CD8-positive, alpha-beta memory T cell (primary cell): ENCODE results near the gene YY1. TPM values are rescaled to one million over a fixed set of nuclear protein-coding genes. Genes with fewer than 3 reads are reported as not detected.

ENCODE experiments used
- polyA plus RNA-seq: library from polyadenylated mRNA; unstranded; fragments of 300-500 nt; fragmentation: Illumina TruSeq; gene quantifications from one replicate; pipeline ENCODE4 v1.2.3, GENCODE V29; 2021
- total RNA-seq, 2 experiments: library from RNA; stranded (reverse); gene quantifications; one replicate each; pipeline ENCODE4 v1.2.3, GENCODE V29; 2021

The YY1 gene
- total and polyA plus RNA-seq, 3 experiments from 2014 or later: 24.2 to 116 (median 109) TPM

Other genes with a start within 250 kb of the YY1 start
- gene EVL, start 173.7 kb upstream of the YY1 start, total RNA-seq: 100 to 1,000 TPM; 218 to 228 TPM
- 129 TPM for gene EVL, start 173.7 kb upstream of the YY1 start, polyA plus RNA-seq
- gene DEGS2, start 79.5 kb upstream of the YY1 start, total RNA-seq: under 1 TPM; 0.35 to 0.42 TPM
- gene DEGS2, start 79.5 kb upstream of the YY1 start, polyA plus RNA-seq: 0.72 TPM
- 10 to 100 TPM; 10.4 to 10.5 TPM for gene SLC25A29, start 67.3 kb downstream of the YY1 start, total RNA-seq
- 7.0 TPM for gene SLC25A29, start 67.3 kb downstream of the YY1 start, polyA plus RNA-seq
- gene SLC25A47, start 84.2 kb downstream of the YY1 start, total RNA-seq: not detected
- not detected for gene SLC25A47, start 84.2 kb downstream of the YY1 start, polyA plus RNA-seq
- 1 to 10 TPM; 7.8 to 9.1 TPM for gene WDR25, start 137.3 kb downstream of the YY1 start, total RNA-seq
- 10.4 TPM for gene WDR25, start 137.3 kb downstream of the YY1 start, polyA plus RNA-seq